Memory B cell (primary cell): Measurements from ENCODE around the gene CDC42BPG.
A peak's percentile ranks its signal among the peaks of the same experiment; 100 is the strongest.

Source experiments
- ATAC-seq: fragments of 150-1000 bp; cut with Tn5 transposase; 2 replicates; pipeline ENCODE4 v1.10.0; 2021; ENCODE audit warnings: low read depth, mild to moderate bottlenecking, moderate library complexity
- DNase-seq, 2 donors: peaks; one replicate each; pipeline ENCODE4 v3.0.0; 2022; ENCODE audit warnings: low spot score in 2 of 2
- H3K27ac Mint-ChIP-seq: one replicate; pipeline ENCODE4 v1.8.0; 2022; ENCODE audit warnings: mild to moderate bottlenecking, moderate library complexity, mixed read lengths
- H3K27me3 Mint-ChIP-seq: one replicate; pipeline ENCODE4 v1.8.0; 2022; ENCODE audit warnings: mixed read lengths
- H3K36me3 Mint-ChIP-seq: one replicate; pipeline ENCODE4 v1.8.0; 2022; ENCODE audit warnings: mild to moderate bottlenecking, mixed read lengths
- H3K4me1 Mint-ChIP-seq: one replicate; pipeline ENCODE4 v1.8.0; 2022; ENCODE audit warnings: mixed read lengths
- H3K4me3 Mint-ChIP-seq: one replicate; pipeline ENCODE4 v1.8.0; 2022; ENCODE audit warnings: mild to moderate bottlenecking, moderate library complexity, mixed read lengths
- H3K9me3 Mint-ChIP-seq: one replicate; pipeline ENCODE4 v1.8.0; 2022; ENCODE audit warnings: mixed read lengths

Gene CDC42BPG

DNA sequence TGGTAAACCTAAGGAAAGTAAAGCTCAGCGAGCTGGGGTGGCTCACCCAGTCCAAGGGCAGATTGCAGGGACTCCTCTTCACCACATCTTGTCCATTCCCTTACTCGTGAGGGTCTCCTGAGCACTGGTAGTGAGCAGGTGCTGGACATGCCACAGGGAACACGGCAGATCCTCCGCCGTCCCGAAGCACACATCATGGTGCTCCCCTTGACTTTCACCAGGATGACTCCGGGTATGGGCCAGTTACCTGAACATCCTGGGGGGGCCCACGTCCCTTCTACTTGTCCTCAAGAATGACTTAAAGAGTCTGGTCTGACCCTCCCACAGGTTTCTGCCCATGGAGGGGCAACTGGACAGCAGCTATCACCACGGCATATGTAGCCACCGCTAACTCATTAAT lies 58.1 kb downstream of the CDC42BPG start:
- Mint-ChIP-seq H3K4me1 (peaks cover 14% of the 10 kb centered on the region), H3K27me3 (no peaks in the 10 kb centered on the region), H3K27ac (peak overlapping the region; percentile 21), H3K9me3 (no peaks in the 10 kb centered on the region), H3K4me3 (no peak overlapping the region), H3K36me3 (peaks cover 6% of the 10 kb centered on the region)
- ATAC-seq (no peak), DNase-seq (no peak)

DNA sequence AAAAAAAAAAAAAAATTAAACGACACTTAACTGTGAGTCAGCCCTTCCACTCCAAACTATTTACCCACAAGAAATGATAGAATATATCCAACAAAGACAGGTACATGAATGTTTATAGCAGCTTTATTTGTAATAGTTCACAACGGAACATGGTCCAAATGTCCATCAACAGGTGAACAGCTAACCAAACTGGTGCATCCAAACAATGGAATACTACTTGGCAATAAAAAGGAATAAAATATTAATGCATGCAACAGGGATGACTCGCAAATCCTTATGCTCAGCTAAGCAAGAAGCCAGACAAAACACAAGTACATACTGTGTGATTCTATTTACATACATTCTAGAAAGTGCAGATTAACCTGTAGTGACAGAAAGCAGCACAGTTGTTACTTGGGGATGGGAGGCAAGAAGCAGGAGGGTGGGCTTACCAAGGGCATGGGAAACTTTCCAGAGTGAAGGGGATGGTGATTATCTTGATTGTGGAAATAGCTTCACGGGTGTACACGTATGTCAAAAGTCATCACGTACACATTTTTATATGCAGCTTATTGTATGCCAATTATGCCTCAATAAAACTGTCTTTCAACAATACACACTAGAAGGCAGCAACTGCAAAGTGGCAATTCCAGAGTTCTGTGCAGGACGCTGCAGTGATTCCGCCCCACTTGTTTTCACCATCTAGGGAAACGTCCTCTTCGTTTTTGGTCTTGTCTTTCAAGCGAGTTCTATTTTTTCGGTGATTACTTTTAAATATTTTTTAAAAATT lies 59.5 kb downstream of the CDC42BPG start:
- Mint-ChIP-seq H3K36me3 (peaks cover under 1% of the 10 kb centered on the region), H3K4me3 (no peak overlapping the region), H3K9me3 (no peaks in the 10 kb centered on the region), H3K27me3 (no peaks in the 10 kb centered on the region), H3K4me1 (peaks cover 14% of the 10 kb centered on the region), H3K27ac (no peak overlapping the region)
- ATAC-seq (no peak), DNase-seq (no peak)

GRCh38 chr11:64778473-64779298 lies 65.8 kb downstream of the CDC42BPG start, which contains the start of gene SF1:
Gene SF1 (minus strand): TSS chr11:64778542. CDS start chr11:64778392, 150 bp downstream.
- Mint-ChIP-seq H3K27me3 (no peaks in the 10 kb centered on the region), H3K9me3 (no peaks in the 10 kb centered on the region), H3K4me3 (peak within 1 kb of the TSS; percentile 89), H3K4me1 (peaks cover 35% of the 10 kb centered on the region), H3K27ac (peak within 1 kb of the TSS; percentile 100), H3K36me3 (peaks cover 23% of the 10 kb centered on the region)
- ATAC-seq, result peak; percentile 79
- DNase-seq, result peak; percentile 90 to 99

DNA sequence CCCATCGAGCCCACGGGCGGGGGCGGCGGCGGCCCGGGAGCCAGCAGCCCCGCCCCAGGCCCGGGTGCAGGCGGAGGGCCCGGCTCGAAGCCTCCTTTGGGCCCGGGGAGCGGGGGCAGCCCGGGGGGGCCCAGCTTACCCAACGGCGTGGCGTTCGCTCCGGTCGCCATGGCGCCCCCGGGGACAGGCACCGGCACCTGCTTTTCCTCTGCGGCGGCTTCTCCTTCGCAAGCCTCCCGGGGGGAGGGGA lies 66.3 kb downstream of the CDC42BPG start:
- Mint-ChIP-seq H3K27ac (peak overlapping the region; percentile 100), H3K4me3 (peak overlapping the region; percentile 89), H3K4me1 (peaks cover 37% of the 10 kb centered on the region), H3K9me3 (no peaks in the 10 kb centered on the region), H3K27me3 (no peaks in the 10 kb centered on the region), H3K36me3 (peaks cover 28% of the 10 kb centered on the region)
- no peak for DNase-seq
- ATAC-seq, result peak; percentile 1

DNA sequence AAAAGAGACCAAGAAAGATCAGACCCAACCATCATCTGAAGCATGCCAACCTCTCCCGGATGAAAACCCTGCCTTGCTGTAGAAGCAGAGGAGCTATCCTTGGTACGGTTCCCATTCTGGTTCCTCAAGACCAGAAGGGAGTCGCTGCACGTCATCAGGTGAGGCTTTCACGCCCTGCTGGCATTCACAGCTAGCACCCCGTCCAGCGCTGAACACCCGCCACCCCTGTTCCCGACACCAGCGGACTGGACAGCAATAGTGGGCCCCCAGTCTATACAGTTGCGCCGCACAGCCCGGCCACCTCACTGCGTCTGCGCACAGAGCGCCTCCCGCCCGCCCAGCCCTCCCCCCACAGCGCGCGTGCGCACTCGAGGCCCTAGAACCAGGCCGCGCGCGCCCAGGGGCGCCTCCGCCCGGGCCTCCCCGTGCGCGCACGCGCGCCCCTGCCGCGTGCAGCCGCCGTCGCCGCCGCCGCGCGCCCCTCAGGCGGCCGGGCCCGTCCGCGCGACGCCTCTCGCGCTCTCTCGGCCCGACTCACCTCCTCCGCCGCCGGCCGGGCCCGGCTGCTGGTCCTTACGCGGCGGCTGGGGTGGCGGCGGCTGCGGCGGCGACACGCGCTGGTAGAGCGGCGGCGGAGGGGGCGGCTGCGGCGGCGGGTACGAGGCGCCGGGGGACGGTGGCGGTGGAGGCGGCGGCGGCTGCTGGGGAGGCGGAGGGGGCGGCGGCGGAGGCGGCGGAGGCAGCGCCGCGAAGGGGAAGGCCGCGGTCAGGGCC lies 66.8 kb downstream of the CDC42BPG start:
- Mint-ChIP-seq H3K27ac (peak overlapping the region; percentile 100), H3K36me3 (peaks cover 30% of the 10 kb centered on the region), H3K4me3 (peak overlapping the region; percentile 86), H3K27me3 (no peaks in the 10 kb centered on the region), H3K9me3 (no peaks in the 10 kb centered on the region), H3K4me1 (peaks cover 36% of the 10 kb centered on the region)
- DNase-seq (peak; percentile 74 to 78), ATAC-seq (peak; percentile 6)

- ATAC-seq (no peak), DNase-seq (no peak)
- Mint-ChIP-seq H3K4me3 (peak overlapping the region; percentile 86), H3K36me3 (peaks cover 35% of the 10 kb centered on the region), H3K27ac (peak overlapping the region; percentile 90), H3K27me3 (no peaks in the 10 kb centered on the region), H3K9me3 (no peaks in the 10 kb centered on the region), H3K4me1 (peaks cover 37% of the 10 kb centered on the region)
Measured at GRCh38 chr11:64776875-64777274, 67.6 kb downstream of the CDC42BPG start.

- Mint-ChIP-seq H3K27ac (peak overlapping the region; percentile 90), H3K4me1 (peaks cover 40% of the 10 kb centered on the region), H3K4me3 (peak overlapping the region; percentile 86), H3K9me3 (no peaks in the 10 kb centered on the region), H3K36me3 (peaks cover 37% of the 10 kb centered on the region), H3K27me3 (no peaks in the 10 kb centered on the region)
- DNase-seq, result no peak
- no peak for ATAC-seq
Measured at GRCh38 chr11:64776425-64776824, 68.0 kb downstream of the CDC42BPG start.

DNA sequence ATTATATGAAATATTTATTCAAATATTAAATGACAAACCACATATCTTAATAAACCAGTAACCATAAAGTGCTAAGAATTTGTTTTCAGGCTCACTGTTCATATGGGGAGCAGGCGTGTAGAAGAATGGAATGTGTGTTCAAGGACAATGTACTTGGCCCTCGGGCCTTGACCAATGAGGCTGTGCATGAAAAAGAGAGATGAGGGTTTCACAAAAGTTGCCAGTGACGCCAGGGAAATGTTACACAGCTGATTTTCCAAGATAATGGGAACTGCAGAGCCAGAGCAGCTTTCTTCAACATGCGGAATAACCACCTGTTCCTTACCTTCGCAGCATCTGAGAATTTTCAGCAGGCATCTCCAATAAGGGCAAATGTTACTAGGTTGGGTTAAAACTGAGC lies 70.3 kb downstream of the CDC42BPG start:
- H3K36me3 Mint-ChIP-seq, result peaks cover 52% of the 10 kb centered on the region
- H3K4me3 Mint-ChIP-seq, result no peak overlapping the region
- no peak for ATAC-seq
- H3K27ac Mint-ChIP-seq, result peak overlapping the region; percentile 75
- DNase-seq, result no peak
- no peaks in the 10 kb centered on the region for H3K27me3 Mint-ChIP-seq
- H3K9me3 Mint-ChIP-seq, result no peaks in the 10 kb centered on the region
- H3K4me1 Mint-ChIP-seq, result peaks cover 48% of the 10 kb centered on the region
